NT2/D1 (cell line): ENCODE results near the gene GPD1L.

Experiments
- SUZ12 ChIP-seq: IDR thresholded peaks from 2 replicates; pipeline ENCODE4 v1.6.1; 2011; ENCODE audit not compliant: insufficient read length, insufficient read depth; ENCODE audit errors: extremely low read depth
- YY1 ChIP-seq: IDR thresholded peaks from 2 replicates; pipeline ENCODE4 v1.6.1; 2011; ENCODE audit not compliant: insufficient read length, insufficient read depth

- TF ChIP-seq YY1: no peak
- TF ChIP-seq SUZ12: no peak
These were observed 6.0 kb upstream of the GPD1L start for GRCh38 chr3:32100465-32100864.
